ENCODE results near the gene ZFHX3. TPM values are rescaled to one million over a fixed set of nuclear protein-coding genes. Genes with fewer than 3 reads are reported as not detected.

The ZFHX3 gene
- total RNA-seq, 1 donor from 2014 or later = 68.1 TPM

DNA sequence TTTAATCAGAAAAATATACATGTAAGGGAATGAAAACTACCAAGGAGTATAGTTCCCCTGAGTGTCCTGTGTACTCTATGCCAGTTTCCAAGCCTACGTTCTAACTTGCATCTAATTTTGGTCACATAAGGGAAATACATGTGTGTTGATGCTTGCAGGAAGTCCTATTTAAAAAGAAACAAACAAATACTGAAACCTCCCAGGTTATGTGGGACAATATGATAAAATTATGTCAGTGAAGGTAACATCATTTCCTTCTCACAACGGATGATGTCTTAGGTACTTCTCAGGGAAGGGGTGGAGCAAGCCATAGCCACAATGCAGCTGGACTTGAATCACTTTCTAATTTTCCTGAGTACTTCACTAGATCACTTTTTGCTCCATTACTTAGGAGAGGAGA, 115.9 kb downstream of the ZFHX3 start:
- peaks cover 64% of the 10 kb centered on the region for H3K4me1 Mint-ChIP-seq
- H3K36me3 Mint-ChIP-seq = peaks cover 11% of the 10 kb centered on the region
- DNase-seq (ENCODE audit: low spot score in 2 of 2, unreplicated experiment in 2 of 2) = no peak
- no peaks in the 10 kb centered on the region for H3K9me3 Mint-ChIP-seq
- peak overlapping the region; percentile 90 for H3K27ac Mint-ChIP-seq
- TF ChIP-seq, protein P1, sequence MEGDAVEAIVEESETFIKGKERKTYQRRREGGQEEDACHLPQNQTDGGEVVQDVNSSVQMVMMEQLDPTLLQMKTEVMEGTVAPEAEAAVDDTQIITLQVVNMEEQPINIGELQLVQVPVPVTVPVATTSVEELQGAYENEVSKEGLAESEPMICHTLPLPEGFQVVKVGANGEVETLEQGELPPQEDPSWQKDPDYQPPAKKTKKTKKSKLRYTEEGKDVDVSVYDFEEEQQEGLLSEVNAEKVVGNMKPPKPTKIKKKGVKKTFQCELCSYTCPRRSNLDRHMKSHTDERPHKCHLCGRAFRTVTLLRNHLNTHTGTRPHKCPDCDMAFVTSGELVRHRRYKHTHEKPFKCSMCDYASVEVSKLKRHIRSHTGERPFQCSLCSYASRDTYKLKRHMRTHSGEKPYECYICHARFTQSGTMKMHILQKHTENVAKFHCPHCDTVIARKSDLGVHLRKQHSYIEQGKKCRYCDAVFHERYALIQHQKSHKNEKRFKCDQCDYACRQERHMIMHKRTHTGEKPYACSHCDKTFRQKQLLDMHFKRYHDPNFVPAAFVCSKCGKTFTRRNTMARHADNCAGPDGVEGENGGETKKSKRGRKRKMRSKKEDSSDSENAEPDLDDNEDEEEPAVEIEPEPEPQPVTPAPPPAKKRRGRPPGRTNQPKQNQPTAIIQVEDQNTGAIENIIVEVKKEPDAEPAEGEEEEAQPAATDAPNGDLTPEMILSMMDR (IDR thresholded peaks at IDR 0.05; ENCODE audit: unreplicated experiment) = no peak
- no peak overlapping the region for H3K4me3 Mint-ChIP-seq
- H3K27me3 Mint-ChIP-seq (ENCODE audit: low read depth) = no peaks in the 10 kb centered on the region

DNA sequence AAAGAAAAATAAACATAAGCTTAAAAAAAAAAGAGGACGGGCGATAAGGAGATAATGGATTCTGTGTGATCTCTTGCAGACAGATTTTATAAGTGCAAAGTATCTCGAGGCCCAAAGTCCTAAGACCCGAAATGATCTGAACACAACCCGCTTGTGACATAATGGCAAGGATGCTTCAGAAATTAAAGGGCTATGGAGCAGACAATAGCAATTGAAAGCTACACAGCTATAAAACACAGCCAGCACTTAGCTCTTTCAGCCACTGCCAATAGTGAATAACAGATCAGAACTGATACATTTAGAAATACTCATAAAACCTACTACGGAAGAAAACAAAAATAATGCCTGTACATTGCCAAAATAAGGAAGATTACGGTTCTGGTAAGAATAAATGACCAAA, 117.5 kb downstream of the ZFHX3 start:
- H3K36me3 Mint-ChIP-seq = peaks cover 2% of the 10 kb centered on the region
- no peak for DNase-seq (ENCODE audit: low spot score in 2 of 2, unreplicated experiment in 2 of 2)
- no peaks in the 10 kb centered on the region for H3K9me3 Mint-ChIP-seq
- peak overlapping the region; percentile 52 for H3K27ac Mint-ChIP-seq
- TF ChIP-seq, protein P1 (IDR thresholded peaks at IDR 0.05; ENCODE audit: unreplicated experiment) = no peak
- H3K4me1 Mint-ChIP-seq = peaks cover 62% of the 10 kb centered on the region
- no peaks in the 10 kb centered on the region for H3K27me3 Mint-ChIP-seq (ENCODE audit: low read depth)
- H3K4me3 Mint-ChIP-seq = no peak overlapping the region

DNA sequence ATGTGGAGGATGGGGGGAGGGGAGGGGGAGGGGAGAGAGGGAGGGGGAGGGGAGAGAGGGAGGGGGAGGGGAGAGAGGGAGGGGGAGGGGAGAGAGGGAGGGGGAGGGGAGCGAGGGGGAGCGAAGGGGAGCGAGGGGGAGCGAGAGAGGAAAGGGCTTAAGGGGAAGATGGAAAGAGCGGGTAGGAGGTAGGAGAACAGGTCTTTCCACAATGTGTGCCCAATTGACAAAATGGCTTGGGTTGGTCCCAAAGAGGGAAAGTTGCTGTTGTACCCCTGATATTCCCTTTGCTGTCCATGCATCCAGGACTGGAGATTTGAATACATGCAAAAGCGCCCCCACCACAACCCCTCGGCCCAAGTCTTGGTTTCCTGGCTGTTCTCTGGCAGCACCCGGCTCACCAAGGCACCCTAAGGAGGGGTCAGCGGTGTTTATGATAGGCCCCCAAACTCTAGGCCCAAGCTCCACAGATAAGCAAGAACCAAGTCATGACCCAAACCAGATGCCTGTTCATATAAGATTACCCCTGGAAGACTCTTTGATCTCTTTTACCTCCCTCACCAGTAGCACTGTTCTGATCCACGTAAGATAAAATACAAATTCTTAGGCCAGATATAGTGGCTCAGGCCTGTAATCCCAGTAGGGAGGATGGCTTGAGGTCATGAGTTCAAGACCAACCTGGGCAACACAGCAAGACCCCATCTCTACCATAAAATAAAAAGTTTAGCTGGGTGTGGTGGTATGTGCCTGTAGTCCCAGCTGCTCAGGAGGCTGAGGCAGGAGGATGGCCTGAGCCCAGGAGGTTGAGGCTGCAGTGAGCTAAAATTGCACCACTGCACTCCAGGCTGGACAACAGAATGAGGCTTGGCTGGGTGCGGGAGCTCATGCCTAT, 119.6 kb downstream of the ZFHX3 start:
- TF ChIP-seq, protein P1 (IDR thresholded peaks at IDR 0.05; ENCODE audit: unreplicated experiment) = no peak
- peaks cover under 1% of the 10 kb centered on the region for H3K36me3 Mint-ChIP-seq
- H3K27ac Mint-ChIP-seq = peak overlapping the region; percentile 39
- no peaks in the 10 kb centered on the region for H3K27me3 Mint-ChIP-seq (ENCODE audit: low read depth)
- H3K9me3 Mint-ChIP-seq = no peaks in the 10 kb centered on the region
- no peak overlapping the region for H3K4me3 Mint-ChIP-seq
- no peak for DNase-seq (ENCODE audit: low spot score in 2 of 2, unreplicated experiment in 2 of 2)
- H3K4me1 Mint-ChIP-seq = peaks cover 60% of the 10 kb centered on the region

DNA sequence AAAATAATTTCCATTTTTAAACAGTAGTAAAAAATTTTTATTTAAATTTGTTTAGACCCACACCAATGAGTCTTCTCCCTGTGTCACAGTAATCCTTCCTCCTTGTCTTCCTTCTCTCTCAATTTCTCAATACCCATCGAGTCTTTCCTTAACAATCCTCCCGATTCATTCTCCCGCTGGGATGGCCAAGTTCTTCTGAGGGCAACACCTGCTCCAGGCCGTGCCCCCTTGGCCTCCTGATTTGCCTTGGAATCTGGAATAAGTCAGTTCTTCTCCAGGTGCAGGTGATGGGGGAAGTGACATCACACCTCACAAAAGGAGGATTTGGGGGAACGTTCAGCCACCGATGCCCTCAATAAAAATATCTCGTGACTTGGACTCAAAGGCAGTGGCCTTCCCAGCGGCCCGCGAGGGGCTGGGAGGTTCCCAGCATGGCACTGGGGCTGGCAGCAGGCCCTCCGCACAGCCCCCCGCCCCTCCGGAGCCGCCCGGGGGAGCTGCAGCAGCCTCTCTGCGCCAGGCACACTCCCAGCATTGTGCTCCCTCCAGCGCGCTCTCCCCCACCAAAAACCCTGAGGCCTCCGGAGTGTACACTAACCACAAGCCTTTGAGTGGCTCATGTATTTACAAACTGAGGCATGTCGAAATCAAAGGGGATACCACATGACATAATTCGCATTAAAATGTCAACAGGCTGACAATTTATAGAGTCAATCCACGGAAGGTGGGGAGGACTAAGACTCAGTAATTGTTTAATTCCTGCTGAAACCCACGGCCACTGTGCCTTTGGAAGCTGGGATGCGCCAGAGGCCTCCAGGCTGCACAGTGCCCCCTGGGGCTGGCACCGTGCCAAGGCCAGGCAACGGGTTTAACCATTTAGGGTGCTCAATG, 120.5 kb downstream of the ZFHX3 start:
- Mint-ChIP-seq H3K27ac (peak overlapping the region; percentile 68), H3K4me1 (peaks cover 63% of the 10 kb centered on the region), H3K9me3 (no peaks in the 10 kb centered on the region), H3K27me3 (ENCODE audit: low read depth) (no peaks in the 10 kb centered on the region), H3K4me3 (no peak overlapping the region), H3K36me3 (no peaks in the 10 kb centered on the region)
- no peak for DNase-seq (ENCODE audit: low spot score in 2 of 2, unreplicated experiment in 2 of 2)
- TF ChIP-seq, protein P1 (IDR thresholded peaks at IDR 0.05; ENCODE audit: unreplicated experiment) = no peak

DNA sequence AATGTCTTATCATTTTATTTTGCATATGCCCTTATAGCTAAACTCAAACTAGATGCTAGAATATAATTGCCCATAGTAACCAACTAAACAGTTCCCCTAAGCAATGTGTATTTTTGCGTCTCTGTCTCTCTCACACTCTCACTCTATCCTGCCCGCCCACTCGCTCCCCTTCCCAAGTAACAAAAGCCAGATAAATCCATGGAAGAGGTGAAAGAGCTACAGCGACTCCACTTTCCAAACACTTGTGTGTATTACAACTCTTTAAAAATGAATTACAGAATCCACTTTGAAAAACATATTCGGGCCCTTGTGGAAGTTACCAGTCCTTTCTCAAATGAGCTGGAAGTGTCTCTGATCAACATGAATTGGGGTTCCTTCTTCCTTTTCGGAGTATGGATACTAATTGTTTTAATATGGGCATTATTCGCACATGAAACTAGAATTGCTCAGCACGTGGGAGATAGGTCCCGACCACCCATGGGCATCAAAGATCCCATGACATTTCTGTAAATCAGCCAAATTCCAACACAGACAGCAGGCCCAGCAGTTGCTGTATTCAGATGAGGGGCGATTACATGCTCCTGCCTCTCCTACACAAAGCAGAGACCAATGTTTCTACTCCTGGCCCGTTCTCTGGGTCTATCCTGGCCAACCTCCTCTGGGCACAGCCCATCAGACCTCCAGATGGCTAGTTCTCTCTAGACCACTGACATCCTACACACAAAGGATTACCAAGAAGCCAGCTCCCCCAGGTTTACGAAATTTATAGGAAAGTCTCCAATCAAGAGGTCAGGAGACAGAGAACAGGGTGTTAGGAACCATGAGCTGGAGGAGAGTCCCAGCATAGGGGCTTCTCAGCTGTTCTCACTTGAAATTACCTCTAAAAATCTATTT, 121.5 kb downstream of the ZFHX3 start:
- H3K27ac Mint-ChIP-seq = peak overlapping the region; percentile 21
- no peak overlapping the region for H3K4me3 Mint-ChIP-seq
- no peaks in the 10 kb centered on the region for H3K27me3 Mint-ChIP-seq (ENCODE audit: low read depth)
- DNase-seq (ENCODE audit: low spot score in 2 of 2, unreplicated experiment in 2 of 2) = no peak
- no peaks in the 10 kb centered on the region for H3K9me3 Mint-ChIP-seq
- H3K4me1 Mint-ChIP-seq = peaks cover 67% of the 10 kb centered on the region
- TF ChIP-seq, protein P1 (IDR thresholded peaks at IDR 0.05; ENCODE audit: unreplicated experiment) = no peak
- no peaks in the 10 kb centered on the region for H3K36me3 Mint-ChIP-seq

Measured in mesothelial cell of epicardium (in vitro differentiated cells).